GM18951 (cell line): ENCODE data around the gene RCOR1.
"Not testable (repeated sequence)": the region's sequence is repeated elsewhere in the genome, so short reads cannot be mapped to it uniquely, and the experiment has no call there.

Source experiments
- POLR2A ChIP-seq: IDR thresholded peaks from 4 replicates; pipeline ENCODE4 v1.6.1; 2011; ENCODE audit warnings: mild to moderate bottlenecking; ENCODE audit not compliant: insufficient read length, insufficient read depth; ENCODE audit errors: extremely low read depth
- in situ Hi-C: fragments of 300-500 bp; cut with MboI; formaldehyde crosslinking; loops from one replicate; pipeline ENCODE4 v1.12.0; 2022; ENCODE audit warnings: low sequenced_read_pairs, mixed read lengths, inconsistent platforms; ENCODE audit not compliant: unreplicated experiment

RCOR1 gene

GRCh38 chr14:102591944-102592762, at the start of gene RCOR1:
TSS of gene RCOR1 (plus strand) at chr14:102592649. CDS start at chr14:102592887, 238 bp downstream.
- in situ Hi-C loops = no loop called here
- peak; percentile 88 for TF ChIP-seq POLR2A

- in situ Hi-C loops = no loop called here
- TF ChIP-seq POLR2A = no peak
Observed at GRCh38 chr14:102544046-102544746, 48.3 kb upstream of the RCOR1 start.

- in situ Hi-C loops = no loop called here
- no peak for TF ChIP-seq POLR2A
Observed at GRCh38 chr14:102544747-102545460, 47.5 kb upstream of the RCOR1 start.

- in situ Hi-C loops = no loop called here
- TF ChIP-seq POLR2A = no peak
Observed at GRCh38 chr14:102545461-102546265, 46.8 kb upstream of the RCOR1 start.

GRCh38 chr14:102548616-102549240, 43.7 kb upstream of the RCOR1 start:
- no peak for TF ChIP-seq POLR2A
- in situ Hi-C loops = no loop called here

GRCh38 chr14:102550927-102551401, 41.5 kb upstream of the RCOR1 start:
- in situ Hi-C loops = not testable (repeated sequence)

GRCh38 chr14:102551995-102552705, 40.3 kb upstream of the RCOR1 start:
- in situ Hi-C loops = no loop called here
- no peak for TF ChIP-seq POLR2A

- peak; percentile 28 for TF ChIP-seq POLR2A
- in situ Hi-C loops = no loop called here
Observed at GRCh38 chr14:102554821-102555819, 37.3 kb upstream of the RCOR1 start.

- no peak for TF ChIP-seq POLR2A
- in situ Hi-C loops = no loop called here
Observed at GRCh38 chr14:102556098-102556677, 36.3 kb upstream of the RCOR1 start.

GRCh38 chr14:102557434-102558226, 34.8 kb upstream of the RCOR1 start:
- no peak for TF ChIP-seq POLR2A
- in situ Hi-C loops = no loop called here
